IMR-90 (cell line): ENCODE results near the gene NOXO1.

ENCODE experiments used
- CEBPB ChIP-seq: IDR thresholded peaks from 2 replicates; pipeline ENCODE4 v1.6.1; 2012; ENCODE audit warnings: low read depth, low read length, improper control_type of control experiment
- FOS ChIP-seq: fragments of 150-350 bp; IDR thresholded peaks from 2 replicates; pipeline ENCODE4 v1.6.1; 2016; ENCODE audit warnings: low read depth, low read length
- MAFK ChIP-seq: IDR thresholded peaks from 2 replicates; pipeline ENCODE4 v1.6.1; 2012; ENCODE audit warnings: low read depth, low read length, improper control_type of control experiment
- MAZ ChIP-seq: IDR thresholded peaks from 2 replicates; pipeline ENCODE4 v1.6.1; 2012; ENCODE audit warnings: low read depth, mild to moderate bottlenecking, low read length, improper control_type of control experiment, moderate library complexity, borderline replicate concordance
- MXI1 ChIP-seq: IDR thresholded peaks from 2 replicates; pipeline ENCODE4 v1.6.1; 2012; ENCODE audit warnings: low read depth, mild to moderate bottlenecking, low read length, moderate library complexity, borderline replicate concordance
- POLR2A ChIP-seq: IDR thresholded peaks from 2 replicates; pipeline ENCODE4 v1.6.1; 2012; ENCODE audit warnings: mild to moderate bottlenecking, low read depth, low read length
- RAD21 ChIP-seq: IDR thresholded peaks from 2 replicates; pipeline ENCODE4 v1.6.1; 2012; ENCODE audit warnings: low read length, improper control_type of control experiment
- RCOR1 ChIP-seq: IDR thresholded peaks from 2 replicates; pipeline ENCODE4 v1.6.1; 2012; ENCODE audit warnings: mild to moderate bottlenecking, low read length, improper control_type of control experiment; ENCODE audit not compliant: insufficient replicate concordance
- RFX5 ChIP-seq: IDR thresholded peaks from 2 replicates; pipeline ENCODE4 v1.8.0; 2012; ENCODE audit warnings: low read depth, mild to moderate bottlenecking, low read length, moderate library complexity
- SMC3 ChIP-seq: fragments of 150-350 bp; IDR thresholded peaks from 2 replicates; pipeline ENCODE4 v1.6.1; 2016; ENCODE audit warnings: low read depth, mild to moderate bottlenecking, antibody characterized with exemption, low read length, moderate library complexity
- USF2 ChIP-seq: fragments of 150-350 bp; IDR thresholded peaks from 2 replicates; pipeline ENCODE4 v1.6.1; 2017; ENCODE audit warnings: mild to moderate bottlenecking, antibody characterized with exemption, low read length, low read depth
- TF ChIP-seq, protein P1 (sequence below): conservative IDR thresholded peaks from 2 replicates; pipeline ENCODE4 v1.5.1; 2012; ENCODE audit warnings: mild to moderate bottlenecking, low read depth, low read length, improper control_type of control experiment

- TF ChIP-seq POLR2A: no peak
- TF ChIP-seq MAZ: no peak
- TF ChIP-seq, protein P1, sequence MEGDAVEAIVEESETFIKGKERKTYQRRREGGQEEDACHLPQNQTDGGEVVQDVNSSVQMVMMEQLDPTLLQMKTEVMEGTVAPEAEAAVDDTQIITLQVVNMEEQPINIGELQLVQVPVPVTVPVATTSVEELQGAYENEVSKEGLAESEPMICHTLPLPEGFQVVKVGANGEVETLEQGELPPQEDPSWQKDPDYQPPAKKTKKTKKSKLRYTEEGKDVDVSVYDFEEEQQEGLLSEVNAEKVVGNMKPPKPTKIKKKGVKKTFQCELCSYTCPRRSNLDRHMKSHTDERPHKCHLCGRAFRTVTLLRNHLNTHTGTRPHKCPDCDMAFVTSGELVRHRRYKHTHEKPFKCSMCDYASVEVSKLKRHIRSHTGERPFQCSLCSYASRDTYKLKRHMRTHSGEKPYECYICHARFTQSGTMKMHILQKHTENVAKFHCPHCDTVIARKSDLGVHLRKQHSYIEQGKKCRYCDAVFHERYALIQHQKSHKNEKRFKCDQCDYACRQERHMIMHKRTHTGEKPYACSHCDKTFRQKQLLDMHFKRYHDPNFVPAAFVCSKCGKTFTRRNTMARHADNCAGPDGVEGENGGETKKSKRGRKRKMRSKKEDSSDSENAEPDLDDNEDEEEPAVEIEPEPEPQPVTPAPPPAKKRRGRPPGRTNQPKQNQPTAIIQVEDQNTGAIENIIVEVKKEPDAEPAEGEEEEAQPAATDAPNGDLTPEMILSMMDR: no peak
- no peak for TF ChIP-seq MAFK
- TF ChIP-seq RCOR1: no peak
- TF ChIP-seq SMC3: no peak
- TF ChIP-seq CEBPB: no peak
- no peak for TF ChIP-seq USF2
- TF ChIP-seq RAD21: no peak
- TF ChIP-seq RFX5: no peak
- TF ChIP-seq MXI1: no peak
- TF ChIP-seq FOS: no peak
Observed at GRCh38 chr16:2024032-2024420, 42.8 kb upstream of the NOXO1 start.
